KOPT-K1 (cell line): ENCODE measurements around the gene WFIKKN1.
A peak's percentile ranks its signal among the peaks of the same experiment; 100 is the strongest.

Experiments used
- H3K27ac ChIP-seq: fragments of 200-600 bp; sonication (generic); 2 replicates; pipeline ENCODE4 v1.5.1; 2016; ENCODE audit warnings: antibody characterized with exemption, mild to moderate bottlenecking, low read depth, low read length; ENCODE audit not compliant: poor library complexity, severe bottlenecking
- H3K36me3 ChIP-seq: fragments of 200-600 bp; sonication (generic); 2 replicates; pipeline ENCODE4 v1.5.1; 2017; ENCODE audit warnings: antibody characterized with exemption, mild to moderate bottlenecking, low read length, moderate library complexity; ENCODE audit not compliant: insufficient read depth
- H3K9me3 ChIP-seq: fragments of 200-600 bp; sonication (generic); 2 replicates; pipeline ENCODE4 v1.5.1; 2017; ENCODE audit warnings: antibody characterized with exemption, low read length, mild to moderate bottlenecking; ENCODE audit not compliant: insufficient read depth, poor library complexity, severe bottlenecking

The WFIKKN1 gene

GRCh38 chr16:674214-674881 lies 43.6 kb downstream of the WFIKKN1 start:
- H3K9me3 ChIP-seq: no peaks in the 10 kb centered on the region
- peaks cover 65% of the 10 kb centered on the region for H3K36me3 ChIP-seq
- H3K27ac ChIP-seq: no peak overlapping the region

- Histone ChIP-seq H3K27ac (no peak within 1 kb of the TSS), H3K9me3 (no peaks in the 10 kb centered on the region), H3K36me3 (peaks cover 56% of the 10 kb centered on the region)
Measured at GRCh38 chr16:674968-675883, 44.4 kb downstream of the WFIKKN1 start, which contains the start of gene RHBDL1. RHBDL1 (plus strand) TSS chr16:675671; CDS start chr16:675791, 120 bp downstream.

GRCh38 chr16:675884-676564 lies 45.2 kb downstream of the WFIKKN1 start:
- H3K36me3 ChIP-seq: peaks cover 48% of the 10 kb centered on the region
- no peak overlapping the region for H3K27ac ChIP-seq
- H3K9me3 ChIP-seq: no peaks in the 10 kb centered on the region

GRCh38 chr16:676565-676902 lies 45.7 kb downstream of the WFIKKN1 start:
- Histone ChIP-seq H3K27ac (no peak overlapping the region), H3K9me3 (no peaks in the 10 kb centered on the region), H3K36me3 (peaks cover 46% of the 10 kb centered on the region)

- Histone ChIP-seq H3K27ac (no peak overlapping the region), H3K36me3 (peaks cover 46% of the 10 kb centered on the region), H3K9me3 (no peaks in the 10 kb centered on the region)
Measured at GRCh38 chr16:676913-677312, 46.1 kb downstream of the WFIKKN1 start.

- no peaks in the 10 kb centered on the region for H3K9me3 ChIP-seq
- H3K36me3 ChIP-seq: peaks cover 46% of the 10 kb centered on the region
- H3K27ac ChIP-seq: no peak overlapping the region
Measured at GRCh38 chr16:677316-678190, 46.8 kb downstream of the WFIKKN1 start.

GRCh38 chr16:678209-678857 lies 47.5 kb downstream of the WFIKKN1 start:
- Histone ChIP-seq H3K36me3 (peaks cover 46% of the 10 kb centered on the region), H3K9me3 (no peaks in the 10 kb centered on the region), H3K27ac (no peak overlapping the region)

- Histone ChIP-seq H3K27ac (no peak overlapping the region), H3K36me3 (peaks cover 39% of the 10 kb centered on the region), H3K9me3 (no peaks in the 10 kb centered on the region)
Measured at GRCh38 chr16:678858-679813, 48.4 kb downstream of the WFIKKN1 start.

- H3K36me3 ChIP-seq: peaks cover 30% of the 10 kb centered on the region
- H3K9me3 ChIP-seq: no peaks in the 10 kb centered on the region
- H3K27ac ChIP-seq: peak within 1 kb of the TSS; percentile 72
Measured at GRCh38 chr16:679814-680624, 49.2 kb downstream of the WFIKKN1 start, which contains the start of gene STUB1. STUB1 (plus strand) TSS chr16:680410; CDS start chr16:680526, 116 bp downstream.

GRCh38 chr16:680625-680945 lies 49.8 kb downstream of the WFIKKN1 start:
- Histone ChIP-seq H3K27ac (peak overlapping the region; percentile 72), H3K9me3 (no peaks in the 10 kb centered on the region), H3K36me3 (peaks cover 35% of the 10 kb centered on the region)

- Histone ChIP-seq H3K27ac (peak overlapping the region; percentile 72), H3K9me3 (no peaks in the 10 kb centered on the region), H3K36me3 (peaks cover 41% of the 10 kb centered on the region)
Measured at GRCh38 chr16:680967-681745, 50.4 kb downstream of the WFIKKN1 start.

- no peaks in the 10 kb centered on the region for H3K9me3 ChIP-seq
- H3K27ac ChIP-seq: no peak overlapping the region
- H3K36me3 ChIP-seq: peaks cover 45% of the 10 kb centered on the region
Measured at GRCh38 chr16:681746-682427, 51.1 kb downstream of the WFIKKN1 start.
